Measurements from ENCODE around the gene MED29.

The MED29 gene

GRCh38 chr19:39424934-39425333 lies 33.8 kb downstream of the MED29 start:
- Mint-ChIP-seq H3K9me3 (no peaks in the 10 kb centered on the region), H3K36me3 (no peaks in the 10 kb centered on the region)

GRCh38 chr19:39425744-39426143 lies 34.6 kb downstream of the MED29 start:
- Mint-ChIP-seq H3K4me1 (peaks cover 2% of the 10 kb centered on the region), H3K27ac (no peak overlapping the region), H3K27me3 (no peaks in the 10 kb centered on the region), H3K36me3 (no peaks in the 10 kb centered on the region), H3K9me3 (no peaks in the 10 kb centered on the region), H3K4me3 (no peak overlapping the region)

More at GRCh38 chr19:39424934-39425333, 33.8 kb downstream of the MED29 start:
- H3K4me3 Mint-ChIP-seq, result no peak overlapping the region
- no peaks in the 10 kb centered on the region for H3K4me1 Mint-ChIP-seq
- H3K27me3 Mint-ChIP-seq, result no peaks in the 10 kb centered on the region
- no peak overlapping the region for H3K27ac Mint-ChIP-seq

GRCh38 chr19:39426170-39426569 lies 35.0 kb downstream of the MED29 start:
- Mint-ChIP-seq H3K4me1 (peaks cover 6% of the 10 kb centered on the region), H3K36me3 (no peaks in the 10 kb centered on the region), H3K9me3 (no peaks in the 10 kb centered on the region), H3K4me3 (no peak overlapping the region), H3K27me3 (no peaks in the 10 kb centered on the region), H3K27ac (no peak overlapping the region)

GRCh38 chr19:39427707-39428106 lies 36.5 kb downstream of the MED29 start:
- Mint-ChIP-seq H3K9me3 (no peaks in the 10 kb centered on the region), H3K4me3 (no peak overlapping the region), H3K36me3 (peaks cover 3% of the 10 kb centered on the region), H3K27ac (no peak overlapping the region), H3K27me3 (no peaks in the 10 kb centered on the region), H3K4me1 (peaks cover 11% of the 10 kb centered on the region)

- H3K4me1 Mint-ChIP-seq, result peaks cover 19% of the 10 kb centered on the region
- no peak overlapping the region for H3K4me3 Mint-ChIP-seq
- H3K9me3 Mint-ChIP-seq, result no peaks in the 10 kb centered on the region
- H3K36me3 Mint-ChIP-seq, result peaks cover 7% of the 10 kb centered on the region
- H3K27me3 Mint-ChIP-seq, result no peaks in the 10 kb centered on the region
- H3K27ac Mint-ChIP-seq, result no peak overlapping the region
Observed at GRCh38 chr19:39428283-39429112, 37.3 kb downstream of the MED29 start.

- Mint-ChIP-seq H3K27ac (peak overlapping the region; percentile 41), H3K4me3 (peak overlapping the region; percentile 30), H3K4me1 (peaks cover 36% of the 10 kb centered on the region), H3K36me3 (peaks cover 20% of the 10 kb centered on the region), H3K27me3 (no peaks in the 10 kb centered on the region), H3K9me3 (no peaks in the 10 kb centered on the region)
Observed at GRCh38 chr19:39430675-39431593, 39.8 kb downstream of the MED29 start.

GRCh38 chr19:39432677-39433025 lies 41.5 kb downstream of the MED29 start:
- Mint-ChIP-seq H3K27ac (peak overlapping the region; percentile 84), H3K9me3 (no peaks in the 10 kb centered on the region), H3K36me3 (peaks cover 20% of the 10 kb centered on the region), H3K27me3 (no peaks in the 10 kb centered on the region), H3K4me3 (peak overlapping the region; percentile 61), H3K4me1 (peaks cover 45% of the 10 kb centered on the region)

GRCh38 chr19:39433480-39434079 lies 42.4 kb downstream of the MED29 start:
- peak overlapping the region; percentile 87 for H3K27ac Mint-ChIP-seq
- H3K4me3 Mint-ChIP-seq, result peak overlapping the region; percentile 99
- H3K27me3 Mint-ChIP-seq, result no peaks in the 10 kb centered on the region
- peaks cover 45% of the 10 kb centered on the region for H3K4me1 Mint-ChIP-seq
- H3K36me3 Mint-ChIP-seq, result peaks cover 20% of the 10 kb centered on the region
- H3K9me3 Mint-ChIP-seq, result no peaks in the 10 kb centered on the region

- peaks cover 20% of the 10 kb centered on the region for H3K36me3 Mint-ChIP-seq
- H3K27me3 Mint-ChIP-seq, result no peaks in the 10 kb centered on the region
- peak overlapping the region; percentile 99 for H3K4me3 Mint-ChIP-seq
- peaks cover 45% of the 10 kb centered on the region for H3K4me1 Mint-ChIP-seq
- H3K9me3 Mint-ChIP-seq, result no peaks in the 10 kb centered on the region
- H3K27ac Mint-ChIP-seq, result peak overlapping the region; percentile 82
Observed at GRCh38 chr19:39434123-39435076, 43.2 kb downstream of the MED29 start.

DNA sequence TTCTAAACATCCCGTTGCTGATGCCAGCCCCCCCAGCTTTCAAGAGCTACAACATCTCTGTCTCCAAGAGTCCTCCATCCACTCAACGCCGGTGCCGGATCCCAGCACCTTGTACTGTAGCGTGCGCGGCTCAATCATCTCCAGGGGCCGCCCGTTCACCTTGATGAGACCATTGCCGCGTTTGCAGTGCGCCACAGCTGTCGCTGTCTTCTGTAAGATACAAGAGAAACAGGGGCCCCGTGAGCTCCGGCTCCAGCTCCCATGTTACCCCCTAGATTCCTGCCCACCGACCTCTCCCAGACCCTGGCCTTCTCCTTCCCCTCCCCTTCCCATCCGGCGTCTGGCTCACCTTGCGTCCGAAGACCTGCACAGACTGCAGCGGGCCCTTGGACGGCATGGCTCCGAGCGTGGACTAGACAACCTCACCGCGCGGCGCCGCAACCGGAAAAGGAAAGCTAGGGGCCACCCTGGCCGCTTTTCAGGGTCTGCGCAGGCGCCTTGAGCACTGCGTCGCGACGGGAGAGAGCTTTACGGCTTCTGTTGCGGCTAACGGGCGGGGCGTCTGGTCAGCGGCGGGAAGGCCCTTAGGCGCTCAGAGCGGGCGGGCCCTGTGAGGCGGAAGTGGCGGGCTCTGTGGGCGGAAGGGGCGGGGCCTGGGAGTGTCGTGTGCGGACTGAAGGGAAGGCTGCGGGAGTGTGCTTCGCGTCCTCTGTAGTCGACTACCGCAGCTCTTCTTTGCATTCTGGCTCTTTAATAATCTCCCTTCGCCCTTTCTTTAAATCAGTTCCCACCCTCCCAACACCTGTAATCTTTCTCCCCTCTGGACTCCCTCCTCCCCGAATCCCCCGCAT lies 44.5 kb downstream of the MED29 start, which contains the start of gene RPS16:
Gene RPS16, minus strand, starts transcription at position 451 of the 851 bp plus-strand sequence. Its CDS starts 54 bp downstream, at position 397.
- peak within 1 kb of the TSS; percentile 100 for H3K27ac Mint-ChIP-seq
- peak within 1 kb of the TSS; percentile 99 for H3K4me3 Mint-ChIP-seq
- no peaks in the 10 kb centered on the region for H3K9me3 Mint-ChIP-seq
- H3K27me3 Mint-ChIP-seq, result no peaks in the 10 kb centered on the region
- peaks cover 20% of the 10 kb centered on the region for H3K36me3 Mint-ChIP-seq
- H3K4me1 Mint-ChIP-seq, result peaks cover 44% of the 10 kb centered on the region

DNA sequence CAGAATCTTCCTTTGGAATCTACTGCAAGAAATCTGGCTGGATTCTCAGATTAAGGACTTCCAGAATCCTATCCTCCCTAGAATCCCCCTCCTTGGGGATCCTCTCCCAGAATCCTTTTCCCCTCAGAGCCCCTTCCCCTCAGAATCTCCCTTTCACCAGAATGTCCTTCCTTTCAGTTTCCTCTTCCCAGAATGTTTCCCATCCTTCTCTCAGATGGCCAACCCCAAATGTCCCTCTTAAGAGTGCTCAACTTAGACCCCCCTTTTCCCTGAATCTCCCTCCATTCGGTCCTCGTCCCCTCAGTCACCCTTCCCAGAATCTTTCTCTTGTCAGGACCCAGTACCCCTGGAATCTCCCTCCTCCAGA lies 45.2 kb downstream of the MED29 start:
- H3K27ac Mint-ChIP-seq, result peak overlapping the region; percentile 100
- peaks cover 38% of the 10 kb centered on the region for H3K4me1 Mint-ChIP-seq
- peaks cover 20% of the 10 kb centered on the region for H3K36me3 Mint-ChIP-seq
- H3K4me3 Mint-ChIP-seq, result peak overlapping the region; percentile 99
- no peaks in the 10 kb centered on the region for H3K27me3 Mint-ChIP-seq
- no peaks in the 10 kb centered on the region for H3K9me3 Mint-ChIP-seq

GRCh38 chr19:39438270-39438934 lies 47.2 kb downstream of the MED29 start:
- Mint-ChIP-seq H3K4me1 (peaks cover 27% of the 10 kb centered on the region), H3K36me3 (peaks cover 14% of the 10 kb centered on the region), H3K4me3 (no peak overlapping the region), H3K9me3 (no peaks in the 10 kb centered on the region), H3K27me3 (no peaks in the 10 kb centered on the region), H3K27ac (no peak overlapping the region)

GRCh38 chr19:39444598-39445195 lies 53.5 kb downstream of the MED29 start:
- H3K4me1 Mint-ChIP-seq, result peaks cover 43% of the 10 kb centered on the region
- no peaks in the 10 kb centered on the region for H3K9me3 Mint-ChIP-seq
- peaks cover 14% of the 10 kb centered on the region for H3K36me3 Mint-ChIP-seq
- peak overlapping the region; percentile 100 for H3K4me3 Mint-ChIP-seq
- no peaks in the 10 kb centered on the region for H3K27me3 Mint-ChIP-seq
- peak overlapping the region; percentile 99 for H3K27ac Mint-ChIP-seq
